Measurements from ENCODE around the gene TFIP11.

TFIP11 gene

DNA sequence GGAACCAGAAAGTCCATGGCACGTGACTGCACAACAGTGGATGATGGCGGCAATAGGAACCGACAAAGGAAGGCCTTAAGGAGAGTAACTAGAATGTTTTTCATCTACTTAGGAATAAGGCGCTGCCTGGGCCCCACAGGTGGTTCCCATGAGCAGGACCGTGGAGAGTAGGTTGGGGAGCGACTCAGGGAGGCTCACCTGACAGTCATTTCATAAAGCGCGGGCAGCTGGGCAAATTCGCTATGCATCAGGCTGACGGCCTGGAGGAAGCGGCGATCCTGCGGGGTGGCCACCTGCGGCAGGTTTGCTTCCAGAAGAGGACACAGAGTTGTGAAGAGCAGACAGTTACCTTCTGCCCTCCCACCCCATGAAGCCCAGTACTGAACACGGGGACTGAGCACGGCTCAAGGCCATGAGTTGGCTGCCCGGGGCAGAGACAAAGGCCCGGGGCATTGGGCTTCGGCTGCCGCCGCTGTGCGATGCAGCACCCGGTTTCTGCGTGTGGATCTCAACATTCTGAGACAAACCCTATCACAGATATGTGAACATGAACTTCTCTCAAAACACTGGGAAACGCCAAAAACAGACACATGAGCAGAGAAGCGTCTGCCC is 54.5 kb downstream of the TFIP11 start:
- peaks cover 4% of the 10 kb centered on the region; the same call in 1 of the 2 replicates for H3K36me3 ChIP-seq (ENCODE audit: insufficient read depth)
- TF ChIP-seq, protein P1, sequence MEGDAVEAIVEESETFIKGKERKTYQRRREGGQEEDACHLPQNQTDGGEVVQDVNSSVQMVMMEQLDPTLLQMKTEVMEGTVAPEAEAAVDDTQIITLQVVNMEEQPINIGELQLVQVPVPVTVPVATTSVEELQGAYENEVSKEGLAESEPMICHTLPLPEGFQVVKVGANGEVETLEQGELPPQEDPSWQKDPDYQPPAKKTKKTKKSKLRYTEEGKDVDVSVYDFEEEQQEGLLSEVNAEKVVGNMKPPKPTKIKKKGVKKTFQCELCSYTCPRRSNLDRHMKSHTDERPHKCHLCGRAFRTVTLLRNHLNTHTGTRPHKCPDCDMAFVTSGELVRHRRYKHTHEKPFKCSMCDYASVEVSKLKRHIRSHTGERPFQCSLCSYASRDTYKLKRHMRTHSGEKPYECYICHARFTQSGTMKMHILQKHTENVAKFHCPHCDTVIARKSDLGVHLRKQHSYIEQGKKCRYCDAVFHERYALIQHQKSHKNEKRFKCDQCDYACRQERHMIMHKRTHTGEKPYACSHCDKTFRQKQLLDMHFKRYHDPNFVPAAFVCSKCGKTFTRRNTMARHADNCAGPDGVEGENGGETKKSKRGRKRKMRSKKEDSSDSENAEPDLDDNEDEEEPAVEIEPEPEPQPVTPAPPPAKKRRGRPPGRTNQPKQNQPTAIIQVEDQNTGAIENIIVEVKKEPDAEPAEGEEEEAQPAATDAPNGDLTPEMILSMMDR (conservative IDR thresholded peaks at IDR 0.05; ENCODE audit: low read depth, low read length), result no peak

GRCh38 chr22:26453812-26454500 is 58.3 kb downstream of the TFIP11 start:
- Histone ChIP-seq H3K79me2 (ENCODE audit: insufficient read depth, low read depth) (no peaks in the 10 kb centered on the region), H3K36me3 (ENCODE audit: insufficient read depth) (peaks cover 4% of the 10 kb centered on the region; the same call in 1 of the 2 replicates), H3K4me2 (no peak overlapping the region), H3K27ac (no peak overlapping the region), H3K4me1 (ENCODE audit: low read depth, poor library complexity, severe bottlenecking) (no peaks in the 10 kb centered on the region), H3K4me3 (IDR thresholded peaks at IDR 0.05; ENCODE audit: insufficient read depth, low read depth, low read length) (no peak overlapping the region), H3K9ac (no peak overlapping the region), H2AFZ (ENCODE audit: low read depth) (no peak overlapping the region), H4K20me1 (ENCODE audit: insufficient read depth) (no peaks in the 10 kb centered on the region), H3K27me3 (ENCODE audit: insufficient read depth, low read depth) (no peaks in the 10 kb centered on the region)
- TF ChIP-seq, protein P1 (conservative IDR thresholded peaks at IDR 0.05; ENCODE audit: low read depth, low read length), result no peak

More for the DNA sequence above, 54.5 kb downstream of the TFIP11 start:
- no peak overlapping the region for H3K27ac ChIP-seq
- no peaks in the 10 kb centered on the region for H3K4me1 ChIP-seq (ENCODE audit: low read depth, poor library complexity, severe bottlenecking)
- H3K4me2 ChIP-seq, result no peak overlapping the region
- H3K27me3 ChIP-seq (ENCODE audit: insufficient read depth, low read depth), result no peaks in the 10 kb centered on the region
- H3K4me3 ChIP-seq (IDR thresholded peaks at IDR 0.05; ENCODE audit: insufficient read depth, low read depth, low read length), result no peak overlapping the region
- no peak overlapping the region for H3K9ac ChIP-seq
- no peaks in the 10 kb centered on the region for H4K20me1 ChIP-seq (ENCODE audit: insufficient read depth)
- no peak overlapping the region for H2AFZ ChIP-seq (ENCODE audit: low read depth)
- no peaks in the 10 kb centered on the region for H3K79me2 ChIP-seq (ENCODE audit: insufficient read depth, low read depth)

DNA sequence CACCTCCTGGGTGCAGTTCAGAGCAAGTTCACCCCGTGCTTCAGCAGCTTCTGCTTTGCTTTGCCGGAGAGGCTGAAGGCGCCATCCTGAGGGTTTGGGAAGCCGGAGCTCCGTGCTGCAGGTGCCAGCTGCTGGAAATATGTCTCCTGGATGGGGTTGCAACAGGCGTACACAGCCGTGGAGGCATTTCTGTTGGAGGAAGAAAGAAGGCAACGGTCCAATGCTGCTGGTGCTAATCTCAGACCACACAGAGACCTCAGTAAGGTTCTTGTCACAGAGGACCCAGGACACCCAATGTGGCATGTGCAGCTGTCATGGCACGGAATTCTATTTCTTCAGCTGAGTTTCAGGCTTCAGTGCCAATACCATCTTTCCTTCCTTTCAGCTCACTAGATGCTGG is 59.1 kb downstream of the TFIP11 start:
- H3K4me1 ChIP-seq (ENCODE audit: low read depth, poor library complexity, severe bottlenecking), result no peaks in the 10 kb centered on the region
- H4K20me1 ChIP-seq (ENCODE audit: insufficient read depth), result no peaks in the 10 kb centered on the region
- no peak overlapping the region for H2AFZ ChIP-seq (ENCODE audit: low read depth)
- TF ChIP-seq, protein P1 (conservative IDR thresholded peaks at IDR 0.05; ENCODE audit: low read depth, low read length), result no peak
- H3K36me3 ChIP-seq (ENCODE audit: insufficient read depth), result peaks cover 4% of the 10 kb centered on the region; the same call in 1 of the 2 replicates
- no peaks in the 10 kb centered on the region for H3K27me3 ChIP-seq (ENCODE audit: insufficient read depth, low read depth)
- no peak overlapping the region for H3K4me3 ChIP-seq (IDR thresholded peaks at IDR 0.05; ENCODE audit: insufficient read depth, low read depth, low read length)
- H3K4me2 ChIP-seq, result no peak overlapping the region
- H3K79me2 ChIP-seq (ENCODE audit: insufficient read depth, low read depth), result no peaks in the 10 kb centered on the region
- no peak overlapping the region for H3K27ac ChIP-seq
- no peak overlapping the region for H3K9ac ChIP-seq

GRCh38 chr22:26452236-26453016 is 59.8 kb downstream of the TFIP11 start:
- H3K36me3 ChIP-seq (ENCODE audit: insufficient read depth), result peaks cover 3% of the 10 kb centered on the region; the same call in 1 of the 2 replicates
- no peaks in the 10 kb centered on the region for H3K27me3 ChIP-seq (ENCODE audit: insufficient read depth, low read depth)
- H2AFZ ChIP-seq (ENCODE audit: low read depth), result no peak overlapping the region
- TF ChIP-seq, protein P1 (conservative IDR thresholded peaks at IDR 0.05; ENCODE audit: low read depth, low read length), result no peak
- H3K4me3 ChIP-seq (IDR thresholded peaks at IDR 0.05; ENCODE audit: insufficient read depth, low read depth, low read length), result no peak overlapping the region
- no peaks in the 10 kb centered on the region for H4K20me1 ChIP-seq (ENCODE audit: insufficient read depth)
- no peaks in the 10 kb centered on the region for H3K79me2 ChIP-seq (ENCODE audit: insufficient read depth, low read depth)
- H3K4me2 ChIP-seq, result no peak overlapping the region
- no peak overlapping the region for H3K27ac ChIP-seq
- H3K9ac ChIP-seq, result no peak overlapping the region
- H3K4me1 ChIP-seq (ENCODE audit: low read depth, poor library complexity, severe bottlenecking), result no peaks in the 10 kb centered on the region

Data from KMS-11 (cell line).